IMR-90 (cell line): ENCODE measurements around the gene PMIS2. TPM values are rescaled to one million over a fixed set of nuclear protein-coding genes. Genes with fewer than 3 reads are reported as not detected.
A peak's percentile ranks its signal among the peaks of the same experiment; 100 is the strongest.

Experiments
- ATAC-seq: fragments of 200-7000 bp; cut with Tn5 transposase; 2 replicates; pipeline ENCODE4 v1.9.1; 2020; ENCODE audit warnings: low read depth, mild to moderate bottlenecking, moderate library complexity
- BruUV-seq: library from RNA; stranded (reverse); fragments of 400-500 nt; replicated peaks from 2 replicates; lab custom pipeline; 2021; lab: Mats Ljungman, UMichigan
- CTCF ChIA-PET: fragments of 300-600 bp; formaldehyde crosslinking; extraction: SDS; loops from one replicate; lab custom pipeline; 2021; ENCODE audit warnings: antibody characterized with exemption; lab: Yijun Ruan, JAX
- POLR2A ChIA-PET: fragments of 300-600 bp; sonication (Branson Sonifier 250); formaldehyde crosslinking; loops from one replicate; lab custom pipeline; 2022; ENCODE audit warnings: antibody characterized with exemption; ENCODE audit not compliant: unreplicated experiment; lab: Charles Lee
- DNase-seq: peaks from one replicate; pipeline ENCODE4 v3.0.0; 2013
- H2AFZ ChIP-seq: replicated peaks from 2 replicates; pipeline ENCODE3; 2013; ENCODE audit warnings: low read length, mild to moderate bottlenecking; ENCODE audit not compliant: poor library complexity
- H2AK5ac ChIP-seq: 2 replicates; pipeline ENCODE4 v1.6.1; 2013; ENCODE audit warnings: low read depth, low read length, inconsistent platforms
- H2AK9ac ChIP-seq: replicated peaks from 2 replicates; pipeline ENCODE3; 2013; ENCODE audit warnings: mild to moderate bottlenecking, low read depth, low read length, moderate library complexity; ENCODE audit not compliant: poor library complexity
- H2BK120ac ChIP-seq: 2 replicates; pipeline ENCODE4 v1.6.1; 2013; ENCODE audit warnings: low read depth, low read length, inconsistent platforms
- H2BK15ac ChIP-seq: 3 replicates; pipeline ENCODE4 v1.6.1; 2013; ENCODE audit warnings: low read depth, low read length, inconsistent platforms
- H2BK20ac ChIP-seq: 2 replicates; pipeline ENCODE4 v1.6.1; 2013; ENCODE audit warnings: low read depth, mild to moderate bottlenecking, inconsistent platforms, low read length, moderate library complexity
- H2BK5ac ChIP-seq: 2 replicates; pipeline ENCODE4 v1.6.1; 2013; ENCODE audit warnings: mild to moderate bottlenecking, low read depth, low read length, inconsistent platforms; ENCODE audit not compliant: poor library complexity, severe bottlenecking
- H3K14ac ChIP-seq: replicated peaks from 2 replicates; pipeline ENCODE4 v1.6.1; 2013; ENCODE audit warnings: low read depth, low read length, inconsistent platforms
- H3K18ac ChIP-seq: 2 replicates; pipeline ENCODE4 v1.6.1; 2013; ENCODE audit warnings: low read depth, low read length, control low read depth
- H3K23ac ChIP-seq: 2 replicates; pipeline ENCODE4 v1.6.1; 2013; ENCODE audit warnings: low read depth, low read length, inconsistent platforms
- H3K27ac ChIP-seq: 2 replicates; pipeline ENCODE4 v1.5.1; 2013; ENCODE audit warnings: mild to moderate bottlenecking, control low read depth, low read length; ENCODE audit not compliant: insufficient read depth
- H3K27me3 ChIP-seq: 2 replicates; pipeline ENCODE4 v1.6.1; 2013; ENCODE audit warnings: low read length; ENCODE audit not compliant: control insufficient read depth, insufficient read depth
- H3K36me3 ChIP-seq: 2 replicates; pipeline ENCODE4 v1.6.1; 2013; ENCODE audit warnings: low read length, mixed read lengths; ENCODE audit not compliant: control insufficient read depth, insufficient read depth
- H3K4ac ChIP-seq: 2 replicates; pipeline ENCODE4 v1.6.1; 2013; ENCODE audit warnings: low read depth, low read length, inconsistent platforms
- H3K4me1 ChIP-seq: 2 replicates; pipeline ENCODE4 v1.6.1; 2013; ENCODE audit warnings: low read length, mixed read lengths; ENCODE audit not compliant: control insufficient read depth, insufficient read depth
- H3K4me2 ChIP-seq: 2 replicates; pipeline ENCODE4 v1.6.1; 2013; ENCODE audit warnings: low read depth, mild to moderate bottlenecking, control low read depth, low read length, moderate library complexity
- H3K4me3 ChIP-seq: 2 replicates; pipeline ENCODE4 v1.5.1; 2013; ENCODE audit warnings: low read depth, mild to moderate bottlenecking, control low read depth, low read length, moderate library complexity; ENCODE audit not compliant: insufficient read depth
- H3K56ac ChIP-seq: 2 replicates; pipeline ENCODE4 v1.6.1; 2013; ENCODE audit warnings: low read length, inconsistent platforms; ENCODE audit not compliant: insufficient read depth; ENCODE audit errors: extremely low read depth
- H3K79me1 ChIP-seq, 2 experiments: 2 replicates each; pipeline ENCODE4 v1.6.1; 2013; ENCODE audit warnings: low read length in 2 of 2, inconsistent platforms in 1 of 2, low read depth in 1 of 2
- H3K9ac ChIP-seq: 2 replicates; pipeline ENCODE4 v1.6.1; 2013; ENCODE audit warnings: low read depth, low read length, control low read depth
- H3K9me1 ChIP-seq: 2 replicates; pipeline ENCODE4 v1.6.1; 2013; ENCODE audit warnings: low read length, inconsistent platforms; ENCODE audit not compliant: insufficient read depth
- H3K9me3 ChIP-seq: 2 replicates; pipeline ENCODE4 v1.6.1; 2013; ENCODE audit warnings: low read length; ENCODE audit not compliant: control insufficient read depth, insufficient read depth
- H4K20me1 ChIP-seq: 2 replicates; pipeline ENCODE4 v1.6.1; 2013; ENCODE audit warnings: low read length, inconsistent platforms; ENCODE audit not compliant: insufficient read depth
- H4K5ac ChIP-seq: 2 replicates; pipeline ENCODE4 v1.6.1; 2013; ENCODE audit warnings: mild to moderate bottlenecking, low read depth, low read length, control low read depth
- H4K8ac ChIP-seq, 2 experiments: 2 replicates each; pipeline ENCODE4 v1.6.1; 2013; ENCODE audit warnings: low read depth in 2 of 2, low read length in 2 of 2, control low read depth in 1 of 2, inconsistent platforms in 1 of 2
- H4K91ac ChIP-seq: 2 replicates; pipeline ENCODE4 v1.6.1; 2013; ENCODE audit warnings: low read depth, low read length, inconsistent platforms; ENCODE audit not compliant: insufficient read depth
- CHD1 ChIP-seq: IDR thresholded peaks from 2 replicates; pipeline ENCODE4 v1.6.1; 2012; ENCODE audit warnings: low read depth, low read length, improper control_type of control experiment
- ELK1 ChIP-seq: fragments of 150-350 bp; IDR thresholded peaks from 2 replicates; pipeline ENCODE4 v1.6.1; 2016; ENCODE audit warnings: low read depth, mild to moderate bottlenecking, low read length, moderate library complexity, borderline replicate concordance
- SMC3 ChIP-seq: fragments of 150-350 bp; IDR thresholded peaks from 2 replicates; pipeline ENCODE4 v1.6.1; 2016; ENCODE audit warnings: low read depth, mild to moderate bottlenecking, antibody characterized with exemption, low read length, moderate library complexity
- WGBS, 2 experiments: methylation state at CpG; one replicate each; pipeline versions ENCODE4 v1.1.5 to v1.1.7; 2013; ENCODE audit warnings: missing lambda C conversion rate in 2 of 2; ENCODE audit not compliant: insufficient read length in 1 of 2; ENCODE audit errors: extremely low coverage in 2 of 2; 5-methylcytosine and 5-hydroxymethylcytosine counted together
- dilution Hi-C: fragments of 300-500 bp; cut with HindIII; formaldehyde crosslinking; loops from one replicate; pipeline ENCODE4 v1.14.3; 2018; ENCODE audit warnings: low sequenced_read_pairs; ENCODE audit not compliant: unreplicated experiment
- in situ Hi-C: fragments of 300-500 bp; cut with MboI; formaldehyde crosslinking; loops from 3 replicates; pipeline ENCODE4 v1.14.3; 2019; ENCODE audit warnings: low sequenced_read_pairs, inconsistent platforms, mixed read lengths
- intact Hi-C: fragments of 100-400 bp; cut with micrococcal nuclease; formaldehyde crosslinking; loops from 2 replicates; pipeline ENCODE4 v1.10.0; 2022
- polyA plus RNA-seq, 3 experiments: library from polyadenylated mRNA; depleted of rRNA; stranded (reverse); fragments of >200 nt; gene quantifications; 2 replicates each; pipeline ENCODE4 v1.2.3, GENCODE V29; 2012; ENCODE audit warnings: low replicate concordance in 1 of 3
- total RNA-seq: library from RNA; depleted of rRNA; stranded (reverse); fragments of >200 nt; gene quantifications from 2 replicates; pipeline ENCODE4 v1.2.3, GENCODE V29; 2012

Gene PMIS2
- total and polyA plus RNA-seq, 2 of the 4 experiments (the other 2 are of a cell fraction): not detected

- Histone ChIP-seq H2AK9ac (peak overlapping the region; percentile 10), H2AK5ac (no peak overlapping the region), H3K56ac (no peak overlapping the region), H3K4me3 (no peak overlapping the region), H3K9ac (no peak overlapping the region), H3K4me2 (no peak overlapping the region), H3K27ac (no peak overlapping the region), H2BK15ac (no peak overlapping the region), H4K20me1 (no peaks in the 10 kb centered on the region), H3K27me3 (no peaks in the 10 kb centered on the region), H2BK20ac (no peak overlapping the region), H3K23ac (no peak overlapping the region), H2AFZ (no peak overlapping the region), H4K5ac (no peak overlapping the region), H2BK5ac (no peak overlapping the region), H3K4me1 (peaks cover 8% of the 10 kb centered on the region), H3K9me3 (no peaks in the 10 kb centered on the region), H4K91ac (no peak overlapping the region), H3K14ac (no peak overlapping the region), H3K9me1 (peaks cover 9% of the 10 kb centered on the region; the same call in 1 of the 2 replicates), H3K79me1 (peaks cover 29 to 45% of the 10 kb centered on the region in 2 experiments), H3K36me3 (peaks cover 4% of the 10 kb centered on the region; the same call in 1 of the 2 replicates), H2BK120ac (no peak overlapping the region), H4K8ac (no peak overlapping the region), H3K18ac (no peak overlapping the region), H3K4ac (no peak overlapping the region)
- DNase-seq: no peak
- BruUV-seq: no TSS peak
- TF ChIP-seq CHD1: no peak
- no peak for TF ChIP-seq ELK1
- no peak for TF ChIP-seq SMC3
- CTCF ChIA-PET: no interaction called here
- dilution Hi-C loops (no loop called here), in situ Hi-C loops (no loop called here), intact Hi-C loops (loop anchor here (2.0 kb wide), 1 partner anchor 33 kb away; no protein-coding TSS in a partner anchor)
- 100% methylated on average over 3 of the region's 15 CpGs; no CpG with 5 or more reads in 1 of the 2 experiments for WGBS, 2 experiments
- ATAC-seq: no peak
- POLR2A ChIA-PET: no interaction called here
These were observed 42.5 kb upstream of the PMIS2 start for GRCh38 chr19:35543280-35544109.
